ENCODE data around the gene TYMP. TPM values are rescaled to one million over a fixed set of nuclear protein-coding genes. Genes with fewer than 3 reads are reported as not detected.
"Not testable (repeated sequence)": the region's sequence is repeated elsewhere in the genome, so short reads cannot be mapped to it uniquely, and the experiment has no call there.

The TYMP gene
- polyA plus RNA-seq, 1 donor (not counting 4 experiments of a cell fraction or from before 2014, with no cell fraction given) = 25.5 TPM

- H4K20me1 ChIP-seq (ENCODE audit: control insufficient read depth, extremely low read depth, insufficient read depth, low read length) = no peaks in the 10 kb centered on the region
- no peak overlapping the region for H2AFZ ChIP-seq (ENCODE audit: control insufficient read depth, low read length)
- H3K36me3 ChIP-seq (ENCODE audit: control insufficient read depth in 2 of 2, extremely low read depth in 1 of 2, insufficient read depth in 2 of 2, low read length in 2 of 2) = peaks cover 25 to 37% of the 10 kb centered on the region in 2 experiments
- dilution Hi-C loops (cut with MboI; ENCODE audit: extremely low pct_ligation_motif_present, low sequenced_read_pairs) = no loop called here
- H3K27me3 ChIP-seq (ENCODE audit: control insufficient read depth, extremely low read depth, insufficient read depth, low read length) = no peaks in the 10 kb centered on the region
- peaks cover 27% of the 10 kb centered on the region for H3K79me2 ChIP-seq (ENCODE audit: control insufficient read depth, insufficient read depth, low read length)
- H3K4me3 ChIP-seq (ENCODE audit: control insufficient read depth in 2 of 3, extremely low read depth in 1 of 3, insufficient read depth in 2 of 3, low read depth in 1 of 3, low read length in 3 of 3) = no peak overlapping the region
- TF ChIP-seq CTCF (optimal IDR thresholded peaks at IDR 0.05 in 1 of 3, IDR thresholded peaks at IDR 0.05 in 1 of 3, conservative IDR thresholded peaks at IDR 0.05 in 1 of 3; ENCODE audit: extremely low read depth in 1 of 3, insufficient read depth in 2 of 3, low read length in 3 of 3) (no peak), EZH2 (IDR thresholded peaks at IDR 0.05; ENCODE audit: low read length) (no peak)
- H3K4me2 ChIP-seq (ENCODE audit: control insufficient read depth, extremely low read depth, insufficient read depth, low read depth, low read length) = no peak overlapping the region
- no peak overlapping the region for H3K9ac ChIP-seq (ENCODE audit: control insufficient read depth, extremely low read depth, insufficient read depth, low read length)
- no peaks in the 10 kb centered on the region for H3K9me1 ChIP-seq (ENCODE audit: control insufficient read depth, extremely low read depth, insufficient read depth, low read length)
- DNase-seq (ENCODE audit: low read depth, low spot score) (no peak), FAIRE-seq (no peak)
- no peak overlapping the region for H3K27ac ChIP-seq (ENCODE audit: control insufficient read depth, insufficient read depth, low read length)
- H3K4me1 ChIP-seq (ENCODE audit: control insufficient read depth, extremely low read depth, insufficient read depth, low read length) = peaks cover 11% of the 10 kb centered on the region
- no peaks in the 10 kb centered on the region for H3K9me3 ChIP-seq (ENCODE audit: control insufficient read depth, low read depth, low read length)
Measured at GRCh38 chr22:50520826-50521453, 8.9 kb downstream of the TYMP start.

- H4K20me1 ChIP-seq (ENCODE audit: control insufficient read depth, extremely low read depth, insufficient read depth, low read length); H3K9me3 ChIP-seq (ENCODE audit: control insufficient read depth, low read depth, low read length); H3K27me3 ChIP-seq (ENCODE audit: control insufficient read depth, extremely low read depth, insufficient read depth, low read length); DNase-seq (ENCODE audit: low read depth, low spot score); H3K9ac ChIP-seq (ENCODE audit: control insufficient read depth, extremely low read depth, insufficient read depth, low read length); H3K9me1 ChIP-seq (ENCODE audit: control insufficient read depth, extremely low read depth, insufficient read depth, low read length); H3K4me3 ChIP-seq (ENCODE audit: control insufficient read depth in 2 of 3, extremely low read depth in 1 of 3, insufficient read depth in 2 of 3, low read depth in 1 of 3, low read length in 3 of 3); H2AFZ ChIP-seq (ENCODE audit: control insufficient read depth, low read length); dilution Hi-C loops (cut with MboI; ENCODE audit: extremely low pct_ligation_motif_present, low sequenced_read_pairs); H3K27ac ChIP-seq (ENCODE audit: control insufficient read depth, insufficient read depth, low read length); H3K4me2 ChIP-seq (ENCODE audit: control insufficient read depth, extremely low read depth, insufficient read depth, low read depth, low read length); FAIRE-seq: not testable (repeated sequence)
- H3K79me2 ChIP-seq (ENCODE audit: control insufficient read depth, insufficient read depth, low read length) = peaks cover 31% of the 10 kb centered on the region
- peaks cover 25 to 37% of the 10 kb centered on the region in 2 experiments for H3K36me3 ChIP-seq (ENCODE audit: control insufficient read depth in 2 of 2, extremely low read depth in 1 of 2, insufficient read depth in 2 of 2, low read length in 2 of 2)
- H3K4me1 ChIP-seq (ENCODE audit: control insufficient read depth, extremely low read depth, insufficient read depth, low read length) = peaks cover 11% of the 10 kb centered on the region
Measured at GRCh38 chr22:50520184-50520583, 9.6 kb downstream of the TYMP start.

GRCh38 chr22:50519151-50519550, 10.7 kb downstream of the TYMP start:
- dilution Hi-C loops (cut with MboI; ENCODE audit: extremely low pct_ligation_motif_present, low sequenced_read_pairs) = no loop called here
- H2AFZ ChIP-seq (ENCODE audit: control insufficient read depth, low read length) = no peak overlapping the region
- H3K9me1 ChIP-seq (ENCODE audit: control insufficient read depth, extremely low read depth, insufficient read depth, low read length) = no peaks in the 10 kb centered on the region
- no peaks in the 10 kb centered on the region for H3K9me3 ChIP-seq (ENCODE audit: control insufficient read depth, low read depth, low read length)
- no peak for TF ChIP-seq EZH2 (IDR thresholded peaks at IDR 0.05; ENCODE audit: low read length)
- no peak for TF ChIP-seq CTCF (optimal IDR thresholded peaks at IDR 0.05 in 1 of 3, IDR thresholded peaks at IDR 0.05 in 1 of 3, conservative IDR thresholded peaks at IDR 0.05 in 1 of 3; ENCODE audit: extremely low read depth in 1 of 3, insufficient read depth in 2 of 3, low read length in 3 of 3)
- H3K27ac ChIP-seq (ENCODE audit: control insufficient read depth, insufficient read depth, low read length) = no peak overlapping the region
- DNase-seq (ENCODE audit: low read depth, low spot score) = no peak
- peaks cover 25 to 35% of the 10 kb centered on the region in 2 experiments for H3K36me3 ChIP-seq (ENCODE audit: control insufficient read depth in 2 of 2, extremely low read depth in 1 of 2, insufficient read depth in 2 of 2, low read length in 2 of 2)
- H3K4me3 ChIP-seq (ENCODE audit: control insufficient read depth in 2 of 3, extremely low read depth in 1 of 3, insufficient read depth in 2 of 3, low read depth in 1 of 3, low read length in 3 of 3) = no peak overlapping the region
- H3K4me1 ChIP-seq (ENCODE audit: control insufficient read depth, extremely low read depth, insufficient read depth, low read length) = peaks cover 2% of the 10 kb centered on the region
- H3K9ac ChIP-seq (ENCODE audit: control insufficient read depth, extremely low read depth, insufficient read depth, low read length) = no peak overlapping the region
- H3K27me3 ChIP-seq (ENCODE audit: control insufficient read depth, extremely low read depth, insufficient read depth, low read length) = no peaks in the 10 kb centered on the region
- FAIRE-seq = no peak
- H4K20me1 ChIP-seq (ENCODE audit: control insufficient read depth, extremely low read depth, insufficient read depth, low read length) = no peaks in the 10 kb centered on the region
- H3K4me2 ChIP-seq (ENCODE audit: control insufficient read depth, extremely low read depth, insufficient read depth, low read depth, low read length) = no peak overlapping the region
- peaks cover 33% of the 10 kb centered on the region for H3K79me2 ChIP-seq (ENCODE audit: control insufficient read depth, insufficient read depth, low read length)

Measured in keratinocyte (primary cell).